ENCODE data around the gene SLC44A5.
"Not testable (repeated sequence)": the region's sequence is repeated elsewhere in the genome, so short reads cannot be mapped to it uniquely, and the experiment has no call there.

The SLC44A5 gene

DNA sequence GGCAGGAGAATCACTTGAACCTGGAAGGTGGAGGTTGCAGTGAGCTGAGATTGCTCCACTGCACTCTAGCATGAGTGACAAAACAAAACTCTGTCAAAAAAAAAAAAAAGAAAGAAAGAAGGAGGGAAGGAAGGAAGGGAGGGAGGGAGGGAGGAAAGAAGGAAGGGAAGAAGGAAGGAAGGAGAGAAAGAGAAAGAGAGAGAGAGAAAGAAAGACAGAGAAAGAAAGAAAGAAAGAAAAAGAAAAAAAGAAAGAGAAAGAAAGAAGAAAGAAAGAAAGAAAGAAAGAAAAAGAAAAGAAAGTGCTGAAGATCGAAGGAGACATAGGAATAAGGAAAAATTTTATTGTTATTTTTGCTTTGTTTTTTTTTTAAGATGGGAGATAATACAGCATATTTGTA, 166.7 kb downstream of the SLC44A5 start:
- no peak for DNase-seq

DNA sequence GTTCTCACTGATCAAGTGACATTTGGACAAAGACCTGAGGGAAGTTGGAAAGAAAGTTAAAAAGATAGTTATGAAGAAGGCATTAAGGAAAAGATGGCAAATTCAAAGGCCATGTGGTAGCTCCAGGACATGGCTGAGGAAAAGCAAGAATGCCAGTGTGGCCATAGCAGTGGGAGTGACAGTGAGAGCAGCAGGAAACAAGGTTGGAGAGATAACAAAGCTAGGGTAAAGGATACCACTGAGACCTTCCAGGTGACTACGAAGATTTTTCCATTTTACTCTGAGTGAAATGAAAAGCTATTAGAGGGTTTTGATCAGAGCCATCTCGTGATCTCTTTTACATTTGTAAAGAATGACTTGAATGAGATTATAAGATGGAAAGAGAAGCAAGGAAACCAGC, 170.6 kb downstream of the SLC44A5 start:
- DNase-seq: no peak

DNA sequence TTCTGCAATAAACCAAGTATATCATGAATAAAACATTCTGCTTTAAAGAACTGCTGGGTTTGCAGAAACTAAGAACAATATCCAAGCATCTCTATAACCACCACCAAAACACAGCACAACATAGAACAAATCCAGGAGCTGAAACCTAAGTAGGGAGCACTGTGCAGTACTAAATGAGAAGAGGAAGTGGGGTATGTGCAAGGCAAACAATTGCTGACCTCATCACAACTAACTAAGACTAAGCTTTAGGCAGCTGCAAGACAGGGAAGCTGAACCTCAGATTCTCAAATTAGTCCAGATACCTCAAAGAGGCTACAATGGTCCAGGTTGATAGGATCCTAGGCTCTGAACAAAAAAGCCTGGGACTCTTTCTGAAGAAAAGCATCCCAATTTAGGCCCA, 172.6 kb downstream of the SLC44A5 start:
- DNase-seq: no peak

DNA sequence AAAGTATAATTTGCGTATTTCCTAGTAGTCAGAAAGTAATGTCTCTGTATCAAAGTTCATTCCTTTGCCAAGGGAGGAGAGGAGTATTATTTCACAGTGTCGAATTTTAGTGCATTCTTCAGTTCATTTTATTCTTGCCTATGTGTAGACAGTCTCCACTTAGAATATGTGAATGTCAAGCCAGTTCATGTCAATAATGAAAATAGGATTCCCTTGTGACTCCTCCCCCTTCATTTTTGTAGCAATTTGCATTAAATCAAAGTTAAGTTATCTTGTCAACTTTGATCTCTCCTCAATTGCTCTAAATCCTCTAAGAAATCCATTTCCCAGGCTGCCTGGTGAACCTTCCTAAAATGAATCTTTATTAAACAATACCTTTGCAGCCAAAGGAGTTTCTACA, 179.1 kb downstream of the SLC44A5 start:
- DNase-seq: no peak

DNA sequence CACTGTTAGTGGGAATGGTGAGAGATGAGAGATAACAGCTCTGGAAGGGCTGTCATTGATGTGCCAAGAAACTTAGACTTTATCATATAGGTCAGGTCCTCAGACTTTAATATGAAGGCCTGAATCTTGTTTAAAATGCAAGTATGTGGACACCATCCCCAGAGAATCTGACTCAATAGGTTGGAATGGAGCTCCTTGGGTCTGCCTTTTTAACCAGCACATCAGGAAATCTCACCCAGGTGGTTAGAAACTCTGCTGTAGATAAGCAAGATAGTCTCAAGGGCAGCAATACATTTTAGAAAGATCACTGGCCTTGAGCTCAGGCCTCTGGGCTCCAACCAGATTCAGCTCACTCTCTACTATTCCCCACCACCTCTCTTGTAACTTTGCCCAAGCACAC, 180.4 kb downstream of the SLC44A5 start:
- DNase-seq: no peak

DNA sequence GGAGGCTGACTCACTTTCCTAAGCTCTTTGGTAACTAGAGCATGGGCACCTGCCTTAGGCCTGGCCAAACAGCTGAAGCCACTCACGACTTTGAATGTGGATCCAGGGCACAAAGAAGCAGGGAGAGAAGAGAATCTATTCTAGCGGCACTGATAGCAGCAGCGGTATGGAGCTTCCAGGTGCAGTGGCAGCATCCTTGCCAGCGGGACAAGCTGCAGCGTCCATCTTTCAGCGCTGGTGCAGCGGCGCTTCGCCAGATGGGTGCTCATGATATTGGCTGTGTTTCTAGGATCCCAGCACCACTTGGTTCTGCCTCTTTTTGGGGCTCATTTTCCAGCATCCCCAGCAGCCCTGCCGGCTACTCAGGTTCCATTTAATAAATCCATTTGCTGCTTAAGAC, 184.2 kb downstream of the SLC44A5 start:
- no peak for DNase-seq

DNA sequence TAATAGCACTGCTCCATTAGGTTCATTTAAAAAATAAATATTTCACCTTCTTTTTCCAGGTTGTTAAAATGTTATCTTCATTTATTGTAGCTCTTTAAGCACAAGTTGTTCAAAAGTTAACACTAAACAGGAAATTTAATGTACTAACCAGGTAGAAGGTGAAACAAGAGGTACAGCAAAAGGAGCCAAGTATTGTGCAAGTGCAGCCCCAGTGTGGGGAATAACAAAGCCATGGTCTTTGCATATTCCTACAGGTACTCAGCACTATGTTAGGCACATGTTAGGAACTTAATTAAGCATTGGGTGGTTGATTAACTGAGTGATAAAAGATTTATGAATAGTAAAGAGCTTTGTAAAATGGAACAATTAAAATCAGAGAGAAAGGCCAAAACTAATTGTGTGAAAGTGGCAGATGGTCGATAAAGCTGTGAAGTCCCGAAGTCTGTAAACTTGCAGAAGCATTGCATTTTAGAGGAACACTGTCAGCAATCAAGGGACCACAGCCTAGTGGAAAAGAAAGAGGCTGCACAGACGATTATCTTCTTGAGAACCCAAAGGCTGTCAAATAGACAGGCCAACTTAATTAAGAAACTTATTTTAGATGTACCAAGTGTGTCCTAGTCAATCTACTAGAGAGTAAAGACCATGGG, 185.8 kb downstream of the SLC44A5 start:
- no peak for DNase-seq

DNA sequence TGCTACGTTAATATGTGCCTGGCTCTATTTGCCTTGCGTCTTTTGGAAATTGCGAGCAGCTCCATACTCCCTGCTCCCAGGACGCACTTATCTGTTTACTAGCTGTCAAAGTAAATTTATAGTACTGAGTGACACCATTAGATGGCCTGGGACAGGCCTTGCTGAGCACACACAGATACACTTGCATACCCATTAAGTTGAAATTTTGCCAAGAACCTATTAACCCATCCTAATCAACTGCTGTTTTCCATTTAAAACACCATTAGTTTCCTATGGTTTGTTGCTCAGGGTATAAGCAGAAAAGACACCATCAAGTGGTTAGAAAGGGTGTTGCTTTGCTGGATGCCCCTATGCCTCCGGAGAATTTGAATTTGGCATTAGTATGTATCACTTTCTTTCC, 187.3 kb downstream of the SLC44A5 start:
- DNase-seq: peak; percentile 8

DNA sequence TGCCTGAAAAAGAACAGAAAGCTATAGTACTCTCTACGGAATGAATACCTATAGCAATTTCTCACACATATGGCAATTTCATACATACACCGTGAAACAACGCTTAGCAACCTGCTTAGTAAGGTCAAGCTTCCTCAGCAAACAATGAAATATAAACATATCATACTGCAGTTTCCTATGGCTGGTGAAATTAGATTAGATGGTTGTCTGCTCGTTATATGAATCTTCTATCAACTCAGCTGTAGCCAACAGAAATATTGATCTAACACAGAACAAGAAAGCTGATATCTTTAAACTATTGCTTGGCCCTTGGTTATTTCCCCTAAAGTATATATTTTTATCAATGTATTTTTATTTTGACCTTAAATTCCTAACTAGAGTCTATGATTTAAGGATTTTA, 187.8 kb downstream of the SLC44A5 start:
- no peak for DNase-seq

DNA sequence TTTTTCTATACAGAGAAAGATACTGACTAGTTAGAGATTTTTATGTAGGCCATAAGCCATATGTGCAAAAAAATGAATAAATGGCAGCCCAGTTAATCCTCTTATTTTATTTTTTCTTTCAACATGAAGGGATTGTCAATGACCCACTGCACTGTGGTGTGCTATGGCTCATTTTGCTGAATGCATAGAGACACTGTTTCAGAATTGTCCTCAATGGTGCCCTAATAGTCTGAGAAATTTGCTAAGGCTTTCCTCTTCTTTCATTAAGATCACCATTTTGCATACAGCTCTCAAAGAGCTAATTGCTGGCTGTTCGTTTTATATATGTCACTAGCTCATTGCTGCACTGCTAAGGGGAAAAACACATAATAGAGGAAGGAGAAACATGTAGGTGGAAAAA, 189.5 kb downstream of the SLC44A5 start:
- no peak for DNase-seq

DNA sequence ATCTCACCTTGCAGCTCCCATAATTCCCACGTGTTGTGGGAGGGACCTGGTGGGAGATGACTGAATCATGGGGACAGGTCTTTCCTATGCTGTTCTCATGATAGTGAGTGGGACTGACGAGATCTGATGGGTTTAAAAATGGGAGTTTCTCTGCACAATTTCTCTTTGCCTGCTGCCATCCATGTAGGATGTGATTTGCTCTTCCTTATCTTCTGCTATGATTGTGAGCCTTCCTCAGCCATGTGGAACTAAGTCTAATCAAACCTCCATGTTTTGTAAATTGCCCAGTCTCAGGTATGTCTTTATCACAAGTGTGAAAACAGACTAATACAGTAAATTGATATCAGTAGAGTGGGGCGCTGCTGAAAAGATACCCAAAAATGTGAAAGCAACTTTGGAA, 195.7 kb downstream of the SLC44A5 start:
- no peak for DNase-seq

DNA sequence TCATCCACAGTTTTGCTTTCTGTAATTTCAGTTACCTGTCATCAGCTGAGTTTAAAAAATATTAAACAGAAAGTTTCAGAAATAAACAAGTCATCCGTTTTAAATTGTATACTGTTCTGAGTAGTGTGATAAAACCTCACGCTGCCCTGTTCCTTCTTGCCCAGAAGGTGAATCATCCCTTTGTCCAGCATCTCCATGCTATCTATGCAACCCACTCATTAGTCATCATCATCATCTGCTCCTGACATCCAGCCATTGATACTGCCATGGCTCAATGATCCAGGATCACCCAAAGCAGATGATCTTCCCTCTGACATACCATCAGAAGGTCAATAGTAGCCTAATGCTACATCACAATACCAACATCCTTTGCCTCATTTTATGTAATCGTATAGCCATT, 198.3 kb downstream of the SLC44A5 start:
- no peak for DNase-seq

DNA sequence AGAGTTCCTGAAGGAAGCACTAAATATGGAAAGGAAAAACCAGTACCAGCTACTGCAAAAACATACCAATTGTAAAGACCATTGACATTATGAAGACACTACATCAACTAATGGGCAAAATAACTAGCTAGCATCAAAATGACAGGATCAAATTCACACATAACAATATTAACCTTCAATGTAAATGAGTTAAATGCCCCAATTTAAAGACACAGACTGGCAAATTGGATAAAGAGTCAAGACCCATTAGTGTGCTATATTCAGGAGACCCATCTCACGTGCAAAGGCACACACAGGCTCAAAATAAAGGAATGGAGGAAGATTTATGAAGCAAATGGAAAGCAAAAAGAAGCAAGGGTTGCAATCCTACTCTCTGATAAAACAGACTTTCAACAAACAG, 206.2 kb downstream of the SLC44A5 start:
- DNase-seq: not testable (repeated sequence)

DNA sequence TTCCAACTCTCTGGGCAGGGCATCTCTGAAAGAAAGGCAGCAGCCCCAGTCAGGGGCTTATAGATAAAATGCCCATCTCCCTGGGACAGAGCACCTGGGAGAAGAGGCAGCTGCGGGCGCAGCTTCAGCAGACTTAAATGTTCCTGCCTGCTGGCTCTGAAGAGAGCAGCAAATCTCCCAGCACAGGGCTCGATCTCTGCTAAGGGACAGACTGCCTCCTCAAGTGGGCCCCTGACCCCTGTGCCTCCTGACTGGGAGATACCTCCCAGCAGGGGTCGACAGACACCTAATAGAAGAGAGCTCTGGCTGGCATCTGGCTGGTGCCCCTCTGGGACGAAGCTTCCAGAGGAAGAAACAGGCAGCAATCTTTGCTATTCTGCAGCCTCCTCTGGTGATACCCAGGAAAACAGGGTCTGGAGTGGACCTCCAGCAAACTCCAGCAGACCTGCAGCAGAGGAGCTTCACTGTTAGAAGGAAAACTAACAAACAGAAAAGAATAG, 207.7 kb downstream of the SLC44A5 start:
- DNase-seq: not testable (repeated sequence)

DNA sequence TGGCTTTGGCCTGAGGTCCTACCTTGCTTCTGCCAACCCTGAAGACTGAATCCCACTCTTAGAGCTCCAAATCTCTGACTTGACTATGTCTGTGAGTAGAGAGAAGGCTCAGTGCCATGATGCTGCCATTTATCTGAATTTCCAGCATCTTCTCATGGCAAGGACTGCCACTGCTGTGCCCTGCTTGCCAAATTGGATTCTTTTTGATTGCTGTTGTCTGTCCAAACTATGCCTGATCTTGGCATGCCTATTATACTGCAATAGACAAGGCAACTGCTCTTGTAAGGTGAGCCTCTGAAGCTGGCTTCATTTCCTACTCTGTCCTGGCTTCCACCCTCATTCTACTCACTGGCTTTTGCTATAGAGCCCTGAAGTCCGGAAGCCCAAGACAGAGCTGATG, 210.2 kb downstream of the SLC44A5 start:
- DNase-seq: no peak

DNA sequence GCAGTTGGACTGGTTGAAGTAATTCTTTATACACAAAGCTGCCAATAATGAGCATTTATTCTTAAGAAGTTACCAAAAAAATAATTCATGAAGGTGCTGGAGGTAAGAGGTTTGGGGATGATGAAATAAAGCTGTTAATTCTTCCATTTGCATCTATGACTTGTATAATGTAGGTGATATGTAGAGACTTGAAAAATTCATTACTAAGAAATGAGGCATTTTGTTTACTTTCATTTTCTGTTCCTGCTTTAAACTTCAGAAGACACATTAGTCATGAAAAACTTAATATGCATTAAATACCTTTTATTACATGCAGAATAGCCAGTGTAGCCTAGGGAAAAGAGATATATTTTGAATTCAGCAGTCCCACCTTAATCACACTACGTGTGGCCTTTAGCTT, 214.2 kb downstream of the SLC44A5 start:
- DNase-seq: no peak

DNA sequence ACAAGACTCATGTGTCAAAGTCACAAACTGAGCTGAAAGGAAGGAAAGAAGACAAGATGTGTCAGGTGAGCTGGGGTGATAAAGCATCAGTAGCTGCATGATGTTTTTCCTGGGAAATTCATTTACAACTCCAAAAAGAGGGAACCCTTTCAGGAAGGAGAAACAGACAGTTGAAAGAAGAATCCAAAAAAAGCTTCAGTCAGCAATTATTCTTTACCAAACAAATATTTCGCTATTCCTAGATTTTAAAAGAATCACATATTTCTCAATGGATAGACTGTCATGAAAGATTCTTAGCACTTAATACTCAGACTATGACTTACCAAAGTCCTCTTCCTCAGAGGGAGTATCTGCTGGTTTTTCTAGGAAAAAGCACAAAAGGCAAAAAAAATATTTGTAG, 214.7 kb downstream of the SLC44A5 start:
- no peak for DNase-seq

DNA sequence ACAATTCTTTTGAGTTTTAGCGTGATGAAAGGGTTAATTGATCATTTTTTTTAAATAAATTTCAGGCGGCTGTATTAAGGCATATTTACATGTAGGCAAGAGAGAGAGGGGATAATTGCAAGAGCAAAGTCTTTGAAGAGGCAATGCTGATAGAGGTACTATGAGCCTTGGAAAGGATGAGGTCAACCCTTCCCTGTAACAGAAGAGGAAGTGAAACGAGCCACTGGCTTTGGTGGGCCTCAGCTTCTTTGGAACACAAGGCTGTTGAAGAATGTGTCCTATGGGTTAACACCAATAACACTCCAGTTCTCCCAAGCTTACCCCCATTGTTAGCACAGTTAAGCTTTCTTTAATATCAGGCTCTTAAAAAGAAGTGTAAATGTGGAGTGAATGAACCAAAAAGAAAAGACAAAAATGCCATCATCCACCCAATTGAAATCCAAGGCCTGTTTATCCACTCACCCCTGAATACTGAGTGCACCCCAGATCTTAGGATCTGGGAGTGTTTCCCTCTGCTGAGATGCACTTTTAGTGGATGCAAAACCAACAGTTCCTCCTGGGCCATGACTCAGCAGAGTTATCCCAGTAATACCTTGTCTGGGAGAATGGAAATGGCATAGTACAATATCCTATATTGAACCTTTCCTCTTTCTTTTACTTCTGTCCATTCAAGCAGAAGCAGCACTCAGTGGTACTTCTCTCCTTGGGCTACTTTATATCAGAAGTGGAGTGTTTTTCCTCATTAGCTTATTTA, 216.4 kb downstream of the SLC44A5 start:
- no peak for DNase-seq

DNA sequence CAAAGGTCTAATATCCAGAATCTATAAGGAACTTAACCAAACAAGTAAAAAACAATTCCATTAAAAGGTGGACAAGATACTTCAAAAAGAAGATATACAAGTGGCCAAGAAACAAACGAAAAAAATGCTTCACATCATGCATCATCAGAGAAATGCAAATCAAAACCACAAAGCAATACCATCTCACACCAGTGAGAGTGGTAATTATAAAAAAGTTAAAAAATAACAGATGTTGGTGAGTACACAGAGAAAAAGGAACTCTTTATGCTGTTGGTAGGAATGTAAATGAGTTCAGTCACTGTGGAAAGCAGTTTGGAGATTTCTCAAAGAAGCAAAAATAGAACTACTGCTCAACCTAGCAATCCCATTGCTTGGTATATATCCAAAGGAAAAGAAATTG, 218.6 kb downstream of the SLC44A5 start:
- DNase-seq: no peak

DNA sequence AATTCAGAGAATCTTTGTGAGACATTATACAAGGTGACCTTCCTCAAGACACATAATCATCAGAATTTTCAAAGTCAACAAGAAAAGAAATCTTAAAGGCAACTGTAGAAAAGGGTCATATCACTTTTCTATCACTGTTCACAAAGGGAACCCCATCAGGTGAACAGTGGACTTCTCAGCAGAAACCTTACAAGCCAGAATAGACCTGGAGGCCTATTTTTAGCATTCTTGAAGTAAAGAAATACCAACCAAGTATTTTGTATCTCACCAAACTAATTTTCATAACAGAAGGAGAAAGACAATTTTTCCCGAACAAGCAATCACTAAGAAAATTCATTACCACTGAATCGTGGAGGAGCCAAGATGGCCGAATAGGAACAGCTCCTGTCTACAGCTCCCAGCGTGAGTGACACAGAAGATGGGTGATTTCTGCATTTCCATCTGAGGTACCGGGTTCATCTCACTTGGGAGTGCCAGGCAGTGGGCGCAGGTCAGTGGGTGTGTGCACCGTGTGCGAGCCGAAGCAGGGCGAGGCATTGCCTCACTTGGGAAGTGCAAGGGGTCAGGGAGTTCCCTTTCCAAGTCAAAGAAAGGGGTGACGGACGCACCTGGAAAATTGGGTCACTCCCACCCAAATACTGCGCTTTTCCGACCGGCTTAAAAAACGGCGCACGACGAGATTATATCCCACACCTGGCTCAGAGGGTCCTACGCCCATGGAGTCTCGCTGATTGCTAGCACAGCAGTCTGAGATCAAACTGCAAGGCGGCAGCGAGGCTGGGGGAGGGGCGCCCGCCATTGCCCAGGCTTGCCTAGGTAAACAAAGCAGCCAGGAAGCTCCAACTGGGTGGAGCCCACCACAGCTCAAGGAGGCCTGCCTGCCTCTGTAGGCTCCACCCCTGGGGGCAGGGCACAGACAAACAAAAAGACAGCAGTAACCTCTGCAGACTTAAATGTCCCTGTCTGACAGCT, 235.2 kb downstream of the SLC44A5 start:
- DNase-seq: peak; percentile 15

DNA sequence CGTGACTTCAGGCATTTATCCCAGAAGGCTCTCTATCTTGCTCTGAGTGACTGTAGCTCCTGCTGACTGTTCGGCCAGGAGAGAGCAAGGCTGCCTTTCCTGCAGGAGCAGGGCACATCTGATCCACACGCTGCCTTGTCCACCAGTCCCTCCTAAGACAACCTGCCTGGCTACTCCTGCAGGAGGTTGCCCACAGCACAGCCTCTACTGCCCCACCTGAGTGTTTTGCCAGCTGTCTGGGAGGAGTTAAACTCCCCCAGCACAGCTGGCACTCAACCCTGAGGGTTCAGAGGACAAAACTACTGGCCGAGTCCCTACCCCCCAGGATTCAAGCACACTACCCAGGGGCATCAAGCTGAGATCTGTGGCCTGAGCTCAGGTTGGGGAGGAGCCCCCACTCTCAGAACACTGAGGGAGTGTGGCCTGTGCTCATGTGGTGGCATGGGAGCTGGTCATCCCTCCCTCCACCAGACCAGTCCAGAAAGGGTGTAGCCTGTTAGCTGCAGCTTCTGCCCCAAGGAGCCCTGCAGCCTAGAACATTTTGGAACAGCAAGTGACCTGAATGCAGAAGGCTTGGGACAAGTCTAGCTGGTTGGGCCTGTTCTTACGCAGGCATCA, 237.3 kb downstream of the SLC44A5 start:
- no peak for DNase-seq

DNA sequence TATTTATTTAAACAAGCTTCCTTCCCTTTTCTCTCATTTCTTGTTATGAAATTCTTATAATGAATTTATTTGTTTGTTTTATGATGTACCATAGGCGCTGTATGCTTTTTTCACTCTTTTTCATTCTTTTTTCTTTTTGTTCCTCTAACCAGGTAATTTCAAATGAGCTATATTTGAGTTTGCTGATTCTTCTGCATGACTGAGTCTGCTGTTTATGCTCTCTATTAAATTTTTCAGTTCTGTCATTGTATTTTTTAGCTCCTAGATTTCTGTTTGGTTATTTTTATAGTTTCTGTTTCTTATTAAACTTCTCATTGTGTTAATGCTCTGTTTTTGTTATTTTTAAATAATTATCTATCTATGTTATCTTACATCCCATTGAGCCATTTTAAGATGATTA, 244.3 kb downstream of the SLC44A5 start:
- no peak for DNase-seq

DNA sequence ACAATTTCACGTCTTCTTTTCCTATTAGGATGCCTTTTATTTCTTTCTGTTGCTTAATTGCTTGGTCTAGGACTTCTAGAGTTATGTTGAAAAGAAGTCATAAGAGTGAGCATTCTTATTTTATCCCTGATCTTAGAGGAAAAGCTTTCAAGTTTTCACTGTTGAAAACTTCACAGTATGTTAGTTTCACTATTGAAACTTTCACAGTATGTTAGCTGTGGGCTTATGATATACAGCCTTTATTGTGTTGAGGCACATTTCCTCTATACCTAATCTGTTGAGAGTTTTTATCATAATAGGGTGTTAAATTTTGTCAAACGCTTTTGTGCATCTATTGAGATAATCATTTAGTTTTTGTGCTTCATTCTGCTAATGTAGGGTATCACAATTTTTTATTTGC, 249.7 kb downstream of the SLC44A5 start:
- no peak for DNase-seq

Data from COR-L47 (cell line).